Measurements from ENCODE around the gene MIPEP. TPM values are rescaled to one million over a fixed set of nuclear protein-coding genes. Genes with fewer than 3 reads are reported as not detected.

The MIPEP gene
- total RNA-seq, 2 donors from 2014 or later: 7.8 to 14.8 TPM

DNA sequence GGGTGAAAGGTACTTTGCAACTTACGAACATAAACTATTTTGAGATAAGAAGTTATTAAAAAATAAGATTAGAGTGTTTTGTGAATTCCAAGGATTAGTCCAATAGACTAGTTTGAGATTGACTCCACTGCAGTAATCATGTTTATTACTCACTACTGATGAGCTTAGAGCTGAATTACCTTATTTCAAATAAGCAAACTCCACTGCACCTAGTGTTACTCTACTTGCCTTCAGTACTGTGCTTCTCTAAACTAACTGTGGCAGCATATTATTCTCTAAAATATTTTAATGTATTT, 111.7 kb downstream of the MIPEP start:
- H3K4me3 ChIP-seq: no peak overlapping the region
- H3K27me3 ChIP-seq: no peaks in the 10 kb centered on the region
- no peak overlapping the region for H3K27ac ChIP-seq
- no peak for ATAC-seq
- 29 to 53% methylated on average over 1 of the region's 1 CpG for WGBS, 2 donors
- H3K9me3 ChIP-seq: no peaks in the 10 kb centered on the region
- TF ChIP-seq POLR2A (IDR thresholded peaks at IDR 0.05): no peak
- TF ChIP-seq, protein P1, sequence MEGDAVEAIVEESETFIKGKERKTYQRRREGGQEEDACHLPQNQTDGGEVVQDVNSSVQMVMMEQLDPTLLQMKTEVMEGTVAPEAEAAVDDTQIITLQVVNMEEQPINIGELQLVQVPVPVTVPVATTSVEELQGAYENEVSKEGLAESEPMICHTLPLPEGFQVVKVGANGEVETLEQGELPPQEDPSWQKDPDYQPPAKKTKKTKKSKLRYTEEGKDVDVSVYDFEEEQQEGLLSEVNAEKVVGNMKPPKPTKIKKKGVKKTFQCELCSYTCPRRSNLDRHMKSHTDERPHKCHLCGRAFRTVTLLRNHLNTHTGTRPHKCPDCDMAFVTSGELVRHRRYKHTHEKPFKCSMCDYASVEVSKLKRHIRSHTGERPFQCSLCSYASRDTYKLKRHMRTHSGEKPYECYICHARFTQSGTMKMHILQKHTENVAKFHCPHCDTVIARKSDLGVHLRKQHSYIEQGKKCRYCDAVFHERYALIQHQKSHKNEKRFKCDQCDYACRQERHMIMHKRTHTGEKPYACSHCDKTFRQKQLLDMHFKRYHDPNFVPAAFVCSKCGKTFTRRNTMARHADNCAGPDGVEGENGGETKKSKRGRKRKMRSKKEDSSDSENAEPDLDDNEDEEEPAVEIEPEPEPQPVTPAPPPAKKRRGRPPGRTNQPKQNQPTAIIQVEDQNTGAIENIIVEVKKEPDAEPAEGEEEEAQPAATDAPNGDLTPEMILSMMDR (IDR thresholded peaks at IDR 0.05): no peak
- intact Hi-C loops (cut with DNase I): no loop called here
- no peaks in the 10 kb centered on the region for H3K4me1 ChIP-seq
- H3K36me3 ChIP-seq (replicated peaks in 1 of 2; ENCODE audit: insufficient read depth in 1 of 2, low read depth in 2 of 2): no peaks in the 10 kb centered on the region
- no peak for DNase-seq

DNA sequence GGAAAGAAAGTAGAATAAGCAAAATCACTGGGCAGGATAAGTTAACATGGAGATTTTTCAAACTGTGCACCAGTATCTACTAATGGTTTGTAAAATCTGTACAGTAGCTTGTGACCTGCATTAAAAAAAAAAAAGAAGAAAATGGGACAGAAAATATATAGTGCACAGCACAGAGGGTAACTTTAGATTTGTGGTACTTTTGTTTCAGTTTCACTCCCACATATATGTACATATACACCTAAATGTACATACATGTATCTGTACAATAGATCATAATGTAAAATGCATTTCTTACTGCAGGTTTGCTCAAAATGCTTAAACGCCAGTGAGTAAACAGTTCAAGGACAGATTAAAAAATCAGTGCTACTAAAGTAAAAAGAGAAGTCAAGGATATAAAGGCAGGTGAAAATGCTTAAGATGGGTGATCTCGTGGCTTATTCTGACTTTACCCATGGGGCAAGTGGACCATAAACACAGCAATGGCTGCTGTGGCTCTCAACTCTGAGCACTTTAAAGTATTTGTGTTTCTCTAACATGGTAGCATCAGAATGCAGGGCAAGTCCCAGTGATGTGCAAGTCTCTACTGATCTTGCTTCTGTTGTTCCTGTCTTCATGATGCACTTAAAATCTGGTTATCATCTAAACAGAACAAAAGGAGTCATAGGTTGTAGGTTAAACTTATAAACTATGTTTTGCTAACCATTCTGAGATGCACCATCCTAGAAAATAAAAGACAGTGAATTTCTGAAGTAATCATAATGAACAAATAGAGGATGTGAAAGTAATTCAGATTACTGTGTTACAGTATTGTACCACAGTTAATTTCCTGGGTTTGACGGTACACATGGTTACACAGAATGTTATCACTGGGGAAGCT, 112.3 kb downstream of the MIPEP start:
- DNase-seq: no peak

DNA sequence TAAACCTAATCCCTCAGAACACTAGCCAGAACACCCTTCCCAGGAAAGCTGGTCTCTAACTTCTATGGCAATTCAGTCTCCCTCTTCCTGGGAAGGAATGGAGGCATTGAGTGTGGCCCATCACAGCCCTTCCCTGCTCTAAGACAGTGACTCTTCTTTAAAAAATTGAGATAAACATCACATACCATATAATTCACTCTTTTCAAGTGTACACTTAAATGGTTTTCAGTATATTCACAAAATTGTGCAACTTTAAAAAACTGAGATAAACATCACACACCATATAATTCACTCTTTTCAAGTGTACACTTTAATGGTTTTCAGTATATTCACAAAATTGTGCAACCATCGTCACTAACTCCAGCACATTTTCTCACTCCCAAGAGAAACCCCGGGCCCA, 116.5 kb downstream of the MIPEP start:
- TF ChIP-seq, protein P1 (IDR thresholded peaks at IDR 0.05): no peak
- no peak for TF ChIP-seq POLR2A (IDR thresholded peaks at IDR 0.05)
- no peaks in the 10 kb centered on the region for H3K9me3 ChIP-seq
- no peaks in the 10 kb centered on the region for H3K4me1 ChIP-seq
- intact Hi-C loops (cut with DNase I): no loop called here
- H3K36me3 ChIP-seq (replicated peaks in 1 of 2; ENCODE audit: insufficient read depth in 1 of 2, low read depth in 2 of 2): no peaks in the 10 kb centered on the region
- ATAC-seq: no peak
- 44 to 48% methylated on average over 2 of the region's 2 CpGs for WGBS, 2 donors
- no peak overlapping the region for H3K4me3 ChIP-seq
- H3K27ac ChIP-seq: no peak overlapping the region
- no peak for DNase-seq
- no peaks in the 10 kb centered on the region for H3K27me3 ChIP-seq

More for the DNA sequence above, 112.3 kb downstream of the MIPEP start:
- Histone ChIP-seq H3K4me3 (no peak overlapping the region), H3K4me1 (no peaks in the 10 kb centered on the region), H3K36me3 (replicated peaks in 1 of 2; ENCODE audit: insufficient read depth in 1 of 2, low read depth in 2 of 2) (no peaks in the 10 kb centered on the region), H3K27ac (no peak overlapping the region), H3K9me3 (no peaks in the 10 kb centered on the region), H3K27me3 (no peaks in the 10 kb centered on the region)
- 59 to 69% methylated on average over 3 of the region's 3 CpGs for WGBS, 2 donors
- ATAC-seq: no peak
- no peak for TF ChIP-seq POLR2A (IDR thresholded peaks at IDR 0.05)
- TF ChIP-seq, protein P1 (IDR thresholded peaks at IDR 0.05): no peak
- intact Hi-C loops (cut with DNase I): no loop called here

DNA sequence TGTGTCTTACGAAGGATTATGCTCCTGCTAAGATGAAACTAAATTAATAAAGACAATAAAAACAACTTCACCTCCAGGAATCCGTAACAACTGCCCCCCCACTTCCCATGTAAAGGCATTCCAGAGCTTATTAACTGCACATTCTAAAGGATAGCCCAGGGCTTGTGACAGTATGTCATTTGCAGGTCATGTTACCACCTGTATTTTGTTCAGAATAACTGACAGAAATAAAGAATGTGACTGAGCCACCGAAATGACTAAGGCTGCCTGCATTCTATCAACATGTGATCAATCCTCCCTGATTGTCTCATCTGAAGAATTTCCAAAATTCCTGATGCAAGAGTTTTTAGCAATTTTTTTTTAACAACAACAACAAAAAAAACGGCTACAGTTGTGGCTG, 117.2 kb downstream of the MIPEP start:
- Histone ChIP-seq H3K9me3 (no peaks in the 10 kb centered on the region), H3K27me3 (no peaks in the 10 kb centered on the region), H3K4me1 (no peaks in the 10 kb centered on the region), H3K27ac (no peak overlapping the region), H3K36me3 (replicated peaks in 1 of 2; ENCODE audit: insufficient read depth in 1 of 2, low read depth in 2 of 2) (no peaks in the 10 kb centered on the region), H3K4me3 (no peak overlapping the region)
- 72 to 74% methylated on average over 4 of the region's 4 CpGs for WGBS, 2 donors
- no peak for ATAC-seq
- TF ChIP-seq POLR2A (IDR thresholded peaks at IDR 0.05): no peak
- TF ChIP-seq, protein P1 (IDR thresholded peaks at IDR 0.05): no peak
- DNase-seq: no peak
- intact Hi-C loops (cut with DNase I): no loop called here

DNA sequence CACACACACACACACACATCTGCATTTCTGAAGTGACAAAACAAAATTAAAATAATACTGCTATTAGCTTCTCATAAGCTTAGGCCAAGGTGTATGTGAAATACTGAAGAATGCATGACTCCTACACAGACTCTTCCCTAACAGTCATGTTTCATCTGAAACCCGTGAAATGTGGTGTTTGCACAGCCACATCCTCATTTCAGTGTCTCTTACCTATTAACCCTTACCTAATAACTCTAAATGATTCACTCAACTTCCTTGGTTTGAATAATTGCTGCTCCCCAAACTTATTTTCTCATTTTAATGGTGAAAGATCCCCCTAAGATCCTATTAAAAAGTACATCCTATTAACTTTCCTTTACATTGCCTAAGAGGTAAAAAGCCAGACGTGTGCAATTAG, 117.6 kb downstream of the MIPEP start:
- intact Hi-C loops (cut with DNase I): no loop called here
- H3K4me1 ChIP-seq: no peaks in the 10 kb centered on the region
- H3K4me3 ChIP-seq: no peak overlapping the region
- WGBS, 2 donors: 68 to 72% methylated on average over 2 of the region's 2 CpGs
- no peaks in the 10 kb centered on the region for H3K36me3 ChIP-seq (replicated peaks in 1 of 2; ENCODE audit: insufficient read depth in 1 of 2, low read depth in 2 of 2)
- TF ChIP-seq POLR2A (IDR thresholded peaks at IDR 0.05): no peak
- TF ChIP-seq, protein P1 (IDR thresholded peaks at IDR 0.05): no peak
- H3K27ac ChIP-seq: no peak overlapping the region
- H3K9me3 ChIP-seq: no peaks in the 10 kb centered on the region
- no peak for DNase-seq
- ATAC-seq: no peak
- no peaks in the 10 kb centered on the region for H3K27me3 ChIP-seq

All from body of pancreas (tissue), 4 donors.